Karpas-422 (cell line): ENCODE measurements around the gene APOBR. TPM values are rescaled to one million over a fixed set of nuclear protein-coding genes. Genes with fewer than 3 reads are reported as not detected.
"Not testable (repeated sequence)": the region's sequence is repeated elsewhere in the genome, so short reads cannot be mapped to it uniquely, and the experiment has no call there.

Source experiments
- DNase-seq: peaks from one replicate; pipeline ENCODE4 v3.0.0-alpha.2; 2015
- H2AFZ ChIP-seq: fragments of 200-600 bp; sonication (generic); 2 replicates; pipeline ENCODE4 v1.6.1; 2014; ENCODE audit warnings: antibody characterized with exemption, low read length, mixed read lengths
- H3K27ac ChIP-seq: fragments of 200-600 bp; sonication (generic); 2 replicates; pipeline ENCODE4 v1.5.1; 2014; ENCODE audit warnings: mild to moderate bottlenecking, low read length, moderate library complexity
- H3K27me3 ChIP-seq: fragments of 200-600 bp; sonication (generic); 2 replicates; pipeline ENCODE4 v1.6.1; 2014; ENCODE audit warnings: low read length, mixed read lengths
- H3K36me3 ChIP-seq: fragments of 200-600 bp; sonication (generic); 2 replicates; pipeline ENCODE4 v1.6.1; 2014; ENCODE audit warnings: low read length, mixed read lengths; ENCODE audit not compliant: insufficient read depth
- H3K4me1 ChIP-seq: fragments of 200-600 bp; sonication (generic); 2 replicates; pipeline ENCODE4 v1.6.1; 2014; ENCODE audit warnings: mild to moderate bottlenecking, low read length, mixed read lengths
- H3K4me2 ChIP-seq: fragments of 200-600 bp; sonication (generic); 2 replicates; pipeline ENCODE4 v1.6.1; 2014; ENCODE audit warnings: low read length, low read depth, mild to moderate bottlenecking; ENCODE audit not compliant: poor library complexity, severe bottlenecking
- H3K4me3 ChIP-seq: fragments of 200-600 bp; sonication (generic); 2 replicates; pipeline ENCODE4 v1.5.1; 2014; ENCODE audit warnings: mild to moderate bottlenecking, antibody characterized with exemption, low read length, mixed read lengths
- H3K79me2 ChIP-seq: fragments of 200-600 bp; sonication (generic); 2 replicates; pipeline ENCODE4 v1.6.1; 2014; ENCODE audit warnings: mild to moderate bottlenecking, low read length, mixed read lengths
- H3K9ac ChIP-seq: fragments of 200-600 bp; sonication (generic); 2 replicates; pipeline ENCODE4 v1.6.0; 2014; ENCODE audit warnings: low read length
- H3K9me2 ChIP-seq: fragments of 200-600 bp; sonication (generic), shearing (Covaris generic); replicated peaks from 2 replicates; pipeline ENCODE4 v1.6.0; 2014; ENCODE audit warnings: mild to moderate bottlenecking, low read length, moderate library complexity; ENCODE audit not compliant: insufficient read depth
- H3K9me3 ChIP-seq: fragments of 300-700, 200-600 bp; sonication (generic); 2 replicates; pipeline ENCODE4 v1.6.1; 2014; ENCODE audit warnings: low read length, mixed read lengths
- H4K20me1 ChIP-seq: fragments of 200-600 bp; sonication (generic); 2 replicates; pipeline ENCODE4 v1.6.1; 2014; ENCODE audit warnings: mild to moderate bottlenecking, antibody characterized with exemption, low read length, low read depth; ENCODE audit not compliant: insufficient read depth
- total RNA-seq: library from RNA; depleted of rRNA; stranded (reverse); fragments of >200 nt; shearing (Covaris generic); gene quantifications from 2 replicates; pipeline ENCODE4 v1.2.3, GENCODE V29; 2014; ENCODE audit warnings: low replicate concordance

The APOBR gene
- total RNA-seq, 1 experiment from 2014 or later: 0.41 TPM

- no peak overlapping the region for H3K27ac ChIP-seq
- no peak for DNase-seq
- H3K9me3 ChIP-seq: no peaks in the 10 kb centered on the region
- no peak overlapping the region for H3K4me3 ChIP-seq
- no peak overlapping the region for H3K9ac ChIP-seq
- H3K79me2 ChIP-seq: no peaks in the 10 kb centered on the region
- peaks cover 4% of the 10 kb centered on the region for H3K4me1 ChIP-seq
- H3K27me3 ChIP-seq: no peaks in the 10 kb centered on the region
- no peak overlapping the region for H2AFZ ChIP-seq
- no peak overlapping the region for H3K4me2 ChIP-seq
- no peaks in the 10 kb centered on the region for H3K9me2 ChIP-seq
- H4K20me1 ChIP-seq: no peaks in the 10 kb centered on the region
- H3K36me3 ChIP-seq: no peaks in the 10 kb centered on the region
Measured at GRCh38 chr16:28513484-28514181, 19.2 kb downstream of the APOBR start.

- H3K36me3 ChIP-seq: no peaks in the 10 kb centered on the region
- no peak overlapping the region for H3K4me2 ChIP-seq
- no peak overlapping the region for H3K9ac ChIP-seq
- no peaks in the 10 kb centered on the region for H3K9me3 ChIP-seq
- peaks cover 4% of the 10 kb centered on the region for H3K4me1 ChIP-seq
- no peaks in the 10 kb centered on the region for H3K27me3 ChIP-seq
- H2AFZ ChIP-seq: no peak overlapping the region
- no peaks in the 10 kb centered on the region for H4K20me1 ChIP-seq
- no peak overlapping the region for H3K27ac ChIP-seq
- H3K4me3 ChIP-seq: no peak overlapping the region
- H3K79me2 ChIP-seq: no peaks in the 10 kb centered on the region
- DNase-seq: no peak
- H3K9me2 ChIP-seq: no peaks in the 10 kb centered on the region
Measured at GRCh38 chr16:28514246-28514645, 19.8 kb downstream of the APOBR start.

GRCh38 chr16:28520672-28521071 is 26.2 kb downstream of the APOBR start:
- H4K20me1 ChIP-seq: no peaks in the 10 kb centered on the region

GRCh38 chr16:28521436-28521835 is 27.0 kb downstream of the APOBR start:
- Histone ChIP-seq H3K27ac (no peak overlapping the region), H3K9ac (no peak overlapping the region), H3K4me3 (no peak overlapping the region), H2AFZ (no peak overlapping the region), H4K20me1 (no peaks in the 10 kb centered on the region), H3K4me1 (peaks cover 10% of the 10 kb centered on the region), H3K9me3 (no peaks in the 10 kb centered on the region), H3K27me3 (no peaks in the 10 kb centered on the region), H3K9me2 (no peaks in the 10 kb centered on the region), H3K36me3 (no peaks in the 10 kb centered on the region), H3K79me2 (no peaks in the 10 kb centered on the region), H3K4me2 (no peak overlapping the region)
- DNase-seq: no peak

More at GRCh38 chr16:28520672-28521071, 26.2 kb downstream of the APOBR start:
- no peaks in the 10 kb centered on the region for H3K79me2 ChIP-seq
- no peaks in the 10 kb centered on the region for H3K27me3 ChIP-seq
- no peaks in the 10 kb centered on the region for H3K9me2 ChIP-seq
- no peak overlapping the region for H3K27ac ChIP-seq
- no peak overlapping the region for H3K4me3 ChIP-seq
- H3K9ac ChIP-seq: no peak overlapping the region
- no peak overlapping the region for H3K4me2 ChIP-seq
- DNase-seq: no peak
- H3K4me1 ChIP-seq: peaks cover 10% of the 10 kb centered on the region
- no peaks in the 10 kb centered on the region for H3K36me3 ChIP-seq
- H2AFZ ChIP-seq: no peak overlapping the region
- no peaks in the 10 kb centered on the region for H3K9me3 ChIP-seq

- H2AFZ ChIP-seq: no peak overlapping the region
- DNase-seq: no peak
- no peaks in the 10 kb centered on the region for H3K36me3 ChIP-seq
- H3K79me2 ChIP-seq: no peaks in the 10 kb centered on the region
- no peak overlapping the region for H3K27ac ChIP-seq
- H3K4me3 ChIP-seq: no peak overlapping the region
- no peaks in the 10 kb centered on the region for H4K20me1 ChIP-seq
- H3K4me2 ChIP-seq: no peak overlapping the region
- H3K9me2 ChIP-seq: no peaks in the 10 kb centered on the region
- H3K9me3 ChIP-seq: no peaks in the 10 kb centered on the region
- H3K4me1 ChIP-seq: peaks cover 6% of the 10 kb centered on the region; the same call in 1 of the 2 replicates
- no peaks in the 10 kb centered on the region for H3K27me3 ChIP-seq
- H3K9ac ChIP-seq: no peak overlapping the region
Measured at GRCh38 chr16:28522792-28523191, 28.3 kb downstream of the APOBR start.

GRCh38 chr16:28524681-28525171 is 30.3 kb downstream of the APOBR start:
- H3K9me2 ChIP-seq: no peaks in the 10 kb centered on the region
- no peak overlapping the region for H2AFZ ChIP-seq
- H3K9ac ChIP-seq: no peak overlapping the region
- peak; percentile 74 for DNase-seq
- no peak overlapping the region for H3K4me2 ChIP-seq
- no peaks in the 10 kb centered on the region for H4K20me1 ChIP-seq
- H3K27ac ChIP-seq: no peak overlapping the region
- no peaks in the 10 kb centered on the region for H3K27me3 ChIP-seq
- H3K4me1 ChIP-seq: peaks cover 6% of the 10 kb centered on the region; the same call in 1 of the 2 replicates
- H3K36me3 ChIP-seq: no peaks in the 10 kb centered on the region
- H3K9me3 ChIP-seq: no peaks in the 10 kb centered on the region
- no peak overlapping the region for H3K4me3 ChIP-seq
- H3K79me2 ChIP-seq: no peaks in the 10 kb centered on the region

- Histone ChIP-seq H3K9me3 (no peaks in the 10 kb centered on the region), H3K79me2 (no peaks in the 10 kb centered on the region), H3K4me3 (no peak overlapping the region), H3K27me3 (no peaks in the 10 kb centered on the region), H4K20me1 (no peaks in the 10 kb centered on the region), H3K9me2 (no peaks in the 10 kb centered on the region), H3K4me2 (no peak overlapping the region), H2AFZ (no peak overlapping the region), H3K27ac (no peak overlapping the region), H3K4me1 (peaks cover 4% of the 10 kb centered on the region; the same call in 1 of the 2 replicates), H3K36me3 (no peaks in the 10 kb centered on the region), H3K9ac (no peak overlapping the region)
- peak; percentile 9 for DNase-seq
Measured at GRCh38 chr16:28526201-28527099, 32.0 kb downstream of the APOBR start.

- not testable (repeated sequence) for H3K27me3 ChIP-seq, H3K27ac ChIP-seq, H3K4me2 ChIP-seq, H4K20me1 ChIP-seq, H3K9ac ChIP-seq, H3K4me1 ChIP-seq, H3K79me2 ChIP-seq, H3K4me3 ChIP-seq, H3K9me2 ChIP-seq, H2AFZ ChIP-seq, H3K36me3 ChIP-seq, H3K9me3 ChIP-seq
- peak; percentile 21 for DNase-seq
Measured at GRCh38 chr16:28527100-28527785, 32.8 kb downstream of the APOBR start.
